HG03135 (cell line): ENCODE data around the gene WHRN.

ENCODE experiments used
- ATAC-seq: cut with Tn5 transposase; IDR thresholded peaks from one replicate; pipeline ENCODE4 v1.9.1; 2021; ENCODE audit warnings: mild to moderate bottlenecking, moderate library complexity; ENCODE audit not compliant: unreplicated experiment

WHRN gene

GRCh38 chr9:114473447-114473801 lies 31.8 kb downstream of the WHRN start:
- ATAC-seq, result no peak

DNA sequence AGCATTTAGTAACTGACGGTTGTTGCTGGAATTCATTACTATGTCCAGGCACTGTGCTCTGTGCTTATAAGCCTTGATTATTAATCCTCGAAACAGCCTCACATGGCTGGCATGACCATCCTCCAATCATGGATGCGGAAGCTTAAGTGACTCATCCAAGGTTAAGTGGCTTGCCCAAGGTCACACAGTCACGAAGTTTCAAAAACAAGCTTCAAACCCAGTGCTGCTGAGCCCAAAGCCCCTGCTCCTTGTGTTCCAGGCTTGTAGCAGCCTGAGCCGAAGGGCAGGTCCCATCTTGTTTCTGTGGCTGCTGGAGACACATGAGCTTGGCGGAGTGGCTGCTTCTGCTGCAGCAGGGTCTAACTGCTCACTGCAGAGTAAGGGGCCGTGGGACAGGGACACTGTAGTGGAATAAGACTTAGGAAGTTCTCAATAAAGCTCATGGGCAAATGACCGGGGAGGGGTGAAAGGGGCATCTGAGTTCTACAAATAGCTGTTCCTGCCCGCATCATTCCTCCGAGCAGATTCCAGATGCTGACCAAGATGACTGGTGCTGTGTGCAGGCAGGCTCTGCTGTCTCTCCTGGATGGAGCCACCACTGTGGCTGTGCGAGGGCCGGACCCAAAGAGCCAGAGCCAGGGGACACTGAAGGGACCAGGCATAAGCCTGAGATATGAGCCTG lies 32.4 kb downstream of the WHRN start:
- no peak for ATAC-seq

GRCh38 chr9:114471157-114471556 lies 34.1 kb downstream of the WHRN start:
- ATAC-seq, result no peak

- no peak for ATAC-seq
Measured at GRCh38 chr9:114470581-114470980, 34.7 kb downstream of the WHRN start.

- ATAC-seq, result no peak
Measured at GRCh38 chr9:114470121-114470520, 35.2 kb downstream of the WHRN start.

GRCh38 chr9:114469091-114469853 lies 36.0 kb downstream of the WHRN start:
- ATAC-seq, result no peak

- no peak for ATAC-seq
Measured at GRCh38 chr9:114467910-114468309, 37.4 kb downstream of the WHRN start.

GRCh38 chr9:114467226-114467750 lies 38.0 kb downstream of the WHRN start:
- no peak for ATAC-seq

- ATAC-seq, result no peak
Measured at GRCh38 chr9:114465906-114466900, 39.1 kb downstream of the WHRN start.

DNA sequence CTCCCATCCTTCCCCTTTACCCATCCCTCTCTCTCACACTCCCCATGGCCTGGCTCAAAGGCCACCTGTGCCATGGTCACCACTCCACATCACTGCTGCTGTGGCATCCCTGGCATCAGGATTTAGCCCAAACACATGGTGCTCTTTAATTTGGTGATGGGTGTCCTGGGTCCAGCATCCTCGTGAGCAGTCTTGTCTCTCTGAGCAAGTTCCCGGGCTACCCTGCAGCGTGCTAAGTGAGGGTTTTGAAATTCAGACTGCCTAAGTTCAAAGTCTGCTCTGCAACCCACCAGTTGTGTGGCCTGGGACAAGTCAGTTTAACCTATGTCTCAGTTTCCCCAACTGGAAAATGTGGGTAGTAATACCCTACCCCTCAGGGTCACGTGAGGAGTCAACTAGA lies 39.9 kb downstream of the WHRN start:
- ATAC-seq, result no peak

DNA sequence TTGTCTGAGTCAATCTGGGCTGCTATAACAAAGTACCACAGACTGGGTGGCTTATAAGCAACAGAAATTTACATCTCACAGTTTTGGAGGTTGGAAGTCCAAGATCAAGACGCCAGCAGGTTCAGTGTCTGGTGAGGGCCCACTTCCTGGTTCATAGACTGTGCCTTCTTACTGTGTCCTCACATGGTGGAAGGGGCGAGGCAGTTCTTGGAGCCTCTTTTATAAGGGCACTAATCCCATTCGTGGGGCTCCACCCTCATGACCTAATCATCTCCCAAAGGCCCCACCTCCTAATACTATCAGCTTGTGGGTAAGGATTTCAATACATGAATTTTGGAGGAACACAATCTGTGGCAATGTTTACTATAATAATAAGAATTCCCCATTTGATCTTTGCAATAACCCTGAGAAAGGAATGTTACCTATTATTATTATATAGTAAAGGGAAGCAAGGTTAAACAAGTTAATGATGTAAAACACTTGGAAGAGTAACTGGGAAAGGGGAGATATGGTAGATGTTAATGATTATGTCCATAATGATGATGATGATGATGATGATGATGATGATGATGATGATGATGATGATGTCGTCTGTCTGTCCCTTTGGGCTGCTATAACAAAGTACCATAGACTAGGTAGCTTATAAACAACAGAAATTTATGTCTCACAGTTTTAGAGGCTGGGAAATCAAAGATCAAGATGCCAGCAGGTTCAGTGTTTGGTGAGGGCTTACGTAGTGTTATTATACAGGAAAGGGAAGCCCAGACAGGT lies 40.8 kb downstream of the WHRN start:
- no peak for ATAC-seq

GRCh38 chr9:114462791-114463190 lies 42.5 kb downstream of the WHRN start:
- no peak for ATAC-seq

DNA sequence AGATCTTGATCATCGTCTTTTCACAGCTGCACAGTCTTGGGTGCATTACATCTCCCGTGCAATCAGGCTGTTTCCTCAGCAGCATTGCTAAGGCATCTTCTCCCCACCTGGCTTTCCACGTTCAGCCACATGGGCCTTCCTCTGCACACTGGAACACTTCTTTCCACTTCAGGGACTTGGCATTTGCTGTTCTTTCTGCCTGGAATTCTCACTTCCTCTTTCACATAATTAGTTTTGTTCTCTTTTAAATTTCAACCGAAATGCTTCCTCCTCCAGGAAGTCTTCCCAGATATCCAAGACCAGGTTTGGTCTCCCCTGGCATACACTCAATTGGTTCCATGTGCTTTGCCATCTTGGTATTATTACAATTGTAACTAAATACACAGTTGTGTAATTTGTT lies 43.8 kb downstream of the WHRN start:
- no peak for ATAC-seq

- ATAC-seq, result no peak
Measured at GRCh38 chr9:114460513-114461199, 44.6 kb downstream of the WHRN start.

DNA sequence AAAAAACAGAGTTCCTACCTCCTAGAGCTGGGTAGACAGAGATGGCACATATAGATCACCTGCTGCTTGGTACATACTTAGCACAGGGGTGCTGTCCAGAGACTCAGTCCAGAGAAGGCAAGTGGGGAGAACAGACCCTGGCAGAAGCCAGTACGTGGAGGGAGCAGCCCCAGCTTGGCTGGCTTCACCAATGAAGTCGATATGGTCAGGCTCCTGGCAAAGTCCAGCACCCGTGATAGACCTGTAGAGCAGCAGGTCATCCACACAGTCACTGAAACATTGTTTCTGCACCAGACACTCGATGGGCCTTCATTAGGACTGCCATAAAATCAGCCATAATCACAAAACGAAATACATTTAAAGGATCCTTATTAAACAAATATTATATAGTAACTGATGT lies 45.8 kb downstream of the WHRN start:
- no peak for ATAC-seq

GRCh38 chr9:114456929-114457328 lies 48.3 kb downstream of the WHRN start:
- no peak for ATAC-seq

- no peak for ATAC-seq
Measured at GRCh38 chr9:114454652-114455051, 50.6 kb downstream of the WHRN start.

- no peak for ATAC-seq
Measured at GRCh38 chr9:114452219-114453165, 52.8 kb downstream of the WHRN start.

GRCh38 chr9:114451707-114452031 lies 53.6 kb downstream of the WHRN start:
- ATAC-seq, result no peak
